Measurements from ENCODE around the gene DUSP14. TPM values are rescaled to one million over a fixed set of nuclear protein-coding genes. Genes with fewer than 3 reads are reported as not detected.
"Not testable (repeated sequence)": the region's sequence is repeated elsewhere in the genome, so short reads cannot be mapped to it uniquely, and the experiment has no call there.

DUSP14 gene
- polyA plus RNA-seq, 1 of the 3 experiments (the other 2 are of a cell fraction): 85.8 TPM

GRCh38 chr17:37441369-37442014, 48.2 kb upstream of the DUSP14 start:
- H3K4me1 ChIP-seq (ENCODE audit: control insufficient read depth in 1 of 2, insufficient read depth in 2 of 2, low read depth in 1 of 2, low read length in 1 of 2); H3K9me3 ChIP-seq; POLR2A ChIA-PET; H3K79me2 ChIP-seq (ENCODE audit: insufficient read depth); H3K4me3 ChIP-seq (ENCODE audit: low read depth in 2 of 2, low read length in 1 of 2); H3F3A ChIP-seq (replicated peaks; ENCODE audit: insufficient read depth); H3K4me2 ChIP-seq; H4K20me1 ChIP-seq (ENCODE audit: insufficient read depth); H3K27ac ChIP-seq (ENCODE audit: low read depth in 2 of 2, low read length in 1 of 2); H3K9ac ChIP-seq; DNase-seq; H2AFZ ChIP-seq (ENCODE audit: low read depth); H3K27me3 ChIP-seq (ENCODE audit: insufficient read depth); H3K9me2 ChIP-seq: not testable (repeated sequence)
- WGBS (ENCODE audit: low lambda C conversion rate): 94% methylated on average over 12 of the region's 12 CpGs
- H3K36me3 ChIP-seq (replicated peaks in 1 of 2; ENCODE audit: control insufficient read depth in 1 of 2, insufficient read depth in 2 of 2, low read length in 1 of 2): peaks cover 31 to 63% of the 10 kb centered on the region in 2 experiments
- CTCF ChIA-PET: interaction anchor here (0.6 kb wide), 1 partner anchor 68 kb away, joined by 3 read pairs; no protein-coding TSS in a partner anchor

- Histone ChIP-seq H3K4me3 (ENCODE audit: low read depth in 2 of 2, low read length in 1 of 2) (no peak overlapping the region), H3K27ac (ENCODE audit: low read depth in 2 of 2, low read length in 1 of 2) (no peak overlapping the region), H3K27me3 (ENCODE audit: insufficient read depth) (no peaks in the 10 kb centered on the region), H3K4me2 (no peak overlapping the region), H4K20me1 (ENCODE audit: insufficient read depth) (no peaks in the 10 kb centered on the region; the same call in 1 of the 2 replicates), H3K4me1 (ENCODE audit: control insufficient read depth in 1 of 2, insufficient read depth in 2 of 2, low read depth in 1 of 2, low read length in 1 of 2) (peaks cover 0 to 16% of the 10 kb centered on the region in 2 experiments; a peak in 1 of 4 replicates), H3K9me2 (no peaks in the 10 kb centered on the region), H3K9ac (no peak overlapping the region), H3K79me2 (ENCODE audit: insufficient read depth) (0 out of 2 replicates have a peak, but pooled peaks cover 9% of the 10 kb centered on the region), H2AFZ (ENCODE audit: low read depth) (no peak overlapping the region), H3K36me3 (replicated peaks in 1 of 2; ENCODE audit: control insufficient read depth in 1 of 2, insufficient read depth in 2 of 2, low read length in 1 of 2) (peaks cover 26 to 28% of the 10 kb centered on the region in 2 experiments), H3K9me3 (no peaks in the 10 kb centered on the region), H3F3A (replicated peaks; ENCODE audit: insufficient read depth) (peaks cover 12% of the 10 kb centered on the region)
- no peak for DNase-seq
- WGBS (ENCODE audit: low lambda C conversion rate): 76% methylated on average over 4 of the region's 4 CpGs
- ChIA-PET POLR2A (interaction anchor here (0.5 kb wide), 1 partner anchor 14 kb away, joined by 3 read pairs; no protein-coding TSS in a partner anchor), CTCF (no interaction called here)
- TF ChIP-seq YY1 (IDR thresholded peaks at IDR 0.05; ENCODE audit: low read depth) (no peak), TCF12 (IDR thresholded peaks at IDR 0.05) (no peak), ZBTB33 (IDR thresholded peaks at IDR 0.05; ENCODE audit: borderline replicate concordance, low read depth) (no peak), JUND (IDR thresholded peaks at IDR 0.05) (no peak), TEAD4 (IDR thresholded peaks at IDR 0.05; ENCODE audit: borderline replicate concordance, insufficient read depth) (no peak), NFIC (IDR thresholded peaks at IDR 0.05; ENCODE audit: borderline replicate concordance) (no peak), CTCF (IDR thresholded peaks at IDR 0.05) (no peak), TAF1 (IDR thresholded peaks at IDR 0.05; ENCODE audit: borderline replicate concordance, low read depth, low read length) (no peak), PBX3 (IDR thresholded peaks at IDR 0.05) (no peak), GABPA (IDR thresholded peaks at IDR 0.05; ENCODE audit: low read depth) (no peak), EP300 (IDR thresholded peaks at IDR 0.05; ENCODE audit: borderline replicate concordance in 1 of 2, low read depth in 1 of 2, low read length in 1 of 2) (no peak), RFX5 (IDR thresholded peaks at IDR 0.05; ENCODE audit: low read length) (no peak), RCOR1 (IDR thresholded peaks at IDR 0.05; ENCODE audit: low read length) (no peak), USF2 (IDR thresholded peaks at IDR 0.05; ENCODE audit: borderline replicate concordance, low read depth, low read length) (no peak), RAD21 (IDR thresholded peaks at IDR 0.05; ENCODE audit: low read length) (no peak), REST (IDR thresholded peaks at IDR 0.05; ENCODE audit: low read depth, low read length) (no peak)
These were observed 43.7 kb upstream of the DUSP14 start for GRCh38 chr17:37446027-37446426.
